Liver (tissue), 9 donors: ENCODE data around the gene CACNG4. TPM values are rescaled to one million over a fixed set of nuclear protein-coding genes. Genes with fewer than 3 reads are reported as not detected.

Source experiments
- DNase-seq: peaks from one replicate; pipeline ENCODE4 v3.0.0-alpha.2; 2017; ENCODE audit warnings: low spot score
- H3K27ac ChIP-seq, 2 donors: one replicate each; pipeline ENCODE4 v1.7.0; 2013; ENCODE audit warnings: inconsistent platforms in 2 of 2, low read length in 2 of 2, control low read depth in 1 of 2, low read depth in 1 of 2, mild to moderate bottlenecking in 1 of 2
- H3K27me3 ChIP-seq, 4 donors: one replicate each; pipeline versions ENCODE4 v1.6.1 to v1.7.0; 2013; ENCODE audit warnings: low read length in 3 of 4, inconsistent platforms in 1 of 4, mild to moderate bottlenecking in 1 of 4, moderate library complexity in 1 of 4; ENCODE audit not compliant: control insufficient read depth in 4 of 4, insufficient read depth in 4 of 4
- H3K36me3 ChIP-seq, 4 donors: one replicate each; pipeline versions ENCODE4 v1.6.1 to v1.7.0; 2013; ENCODE audit warnings: low read length in 3 of 4, mild to moderate bottlenecking in 3 of 4, low read depth in 1 of 4, moderate library complexity in 1 of 4; ENCODE audit not compliant: control insufficient read depth in 4 of 4, insufficient read depth in 3 of 4
- H3K4me1 ChIP-seq, 4 donors: one replicate each; pipeline versions ENCODE4 v1.6.1 to v1.7.0; 2013; ENCODE audit warnings: low read length in 3 of 4, mild to moderate bottlenecking in 3 of 4, moderate library complexity in 1 of 4; ENCODE audit not compliant: control insufficient read depth in 4 of 4, insufficient read depth in 4 of 4
- H3K4me3 ChIP-seq, 3 donors: one replicate each; pipeline versions ENCODE4 v1.6.1 to v1.7.0; 2013; ENCODE audit warnings: low read length in 3 of 3, control low read depth in 1 of 3, low read depth in 1 of 3, mild to moderate bottlenecking in 1 of 3
- H3K9ac ChIP-seq, 2 donors: one replicate each; pipeline ENCODE4 v1.7.0; 2013; ENCODE audit warnings: low read length in 2 of 2, mild to moderate bottlenecking in 2 of 2, moderate library complexity in 2 of 2, control low read depth in 1 of 2, low read depth in 1 of 2
- H3K9me3 ChIP-seq, 4 donors: one replicate each; pipeline versions ENCODE4 v1.6.1 to v1.7.0; 2013; ENCODE audit warnings: low read length in 3 of 4; ENCODE audit not compliant: control insufficient read depth in 4 of 4
- ATF3 ChIP-seq: IDR thresholded peaks from 2 replicates; pipeline ENCODE4 v1.6.1; 2016; ENCODE audit warnings: antibody characterized with exemption
- CTCF ChIP-seq: fragments of 150-350 bp; IDR thresholded peaks from 2 replicates; pipeline ENCODE4 v1.5.1; 2017; ENCODE audit warnings: improper control_type of control experiment, low read depth, low read length; ENCODE audit not compliant: missing input control
- EGR1 ChIP-seq, 2 donors: IDR thresholded peaks; 2 replicates each; pipeline ENCODE4 v1.6.1; 2016 to 2018; ENCODE audit warnings: antibody characterized with exemption in 2 of 2, low read depth in 2 of 2
- FOXA1 ChIP-seq: IDR thresholded peaks from 2 replicates; pipeline ENCODE4 v1.6.1; 2016; ENCODE audit warnings: antibody characterized with exemption
- FOXA2 ChIP-seq: IDR thresholded peaks from 2 replicates; pipeline ENCODE4 v1.6.1; 2016; ENCODE audit warnings: antibody characterized with exemption
- GABPA ChIP-seq, 2 donors: IDR thresholded peaks in 1 of 2; conservative IDR thresholded peaks in 1 of 2; 2 replicates each; pipeline ENCODE4 v1.6.1; 2016; ENCODE audit warnings: antibody characterized with exemption in 2 of 2, mild to moderate bottlenecking in 1 of 2, moderate library complexity in 1 of 2
- HNF4A ChIP-seq, 2 donors: conservative IDR thresholded peaks; 2 replicates each; pipeline ENCODE4 v1.6.1; 2016; ENCODE audit warnings: antibody characterized with exemption in 2 of 2, mild to moderate bottlenecking in 2 of 2
- HNF4G ChIP-seq: IDR thresholded peaks from 2 replicates; pipeline ENCODE4 v1.6.1; 2016; ENCODE audit warnings: antibody characterized with exemption
- JUND ChIP-seq, 2 donors: IDR thresholded peaks; 2 replicates each; pipeline ENCODE4 v1.6.1; 2016; ENCODE audit warnings: antibody characterized with exemption in 2 of 2
- NR2F2 ChIP-seq: IDR thresholded peaks from 2 replicates; pipeline ENCODE4 v1.6.1; 2016; ENCODE audit warnings: antibody characterized with exemption
- RAD21 ChIP-seq, 2 donors: IDR thresholded peaks; 2 replicates each; pipeline ENCODE4 v1.6.1; 2016; ENCODE audit warnings: antibody characterized with exemption in 2 of 2, mild to moderate bottlenecking in 2 of 2
- REST ChIP-seq: IDR thresholded peaks from 2 replicates; pipeline ENCODE4 v1.6.1; 2016; ENCODE audit warnings: antibody characterized with exemption, mild to moderate bottlenecking
- RXRA ChIP-seq, 2 donors: IDR thresholded peaks; 2 replicates each; pipeline ENCODE4 v1.6.1; 2017 to 2018; ENCODE audit warnings: antibody characterized with exemption in 2 of 2, mild to moderate bottlenecking in 1 of 2
- TAF1 ChIP-seq: conservative IDR thresholded peaks from 2 replicates; pipeline ENCODE4 v1.6.1; 2016; ENCODE audit warnings: antibody characterized with exemption, mild to moderate bottlenecking
- YY1 ChIP-seq: IDR thresholded peaks from 2 replicates; pipeline ENCODE4 v1.6.1; 2016; ENCODE audit warnings: antibody characterized with exemption, mild to moderate bottlenecking
- ZBTB33 ChIP-seq: IDR thresholded peaks from 2 replicates; pipeline ENCODE4 v1.6.1; 2016; ENCODE audit warnings: antibody characterized with exemption
- WGBS: extraction: QIAGEN DNeasy Blood & Tissue Kit; methylation state at CpG from one replicate; pipeline ENCODE4 v1.1.7; 2013; 5-methylcytosine and 5-hydroxymethylcytosine counted together
- polyA plus RNA-seq, 2 donors: library from polyadenylated mRNA; stranded (reverse) in 1 of 2; unstranded in 1 of 2; fragments of 200-250 nt in 1 of 2; fragments of >200 nt in 1 of 2; fragmentation: Nextera tagmentation in 1 of 2; extraction: Ambion mirVana in 1 of 2; gene quantifications; one replicate each; pipeline versions ENCODE4 v1.2.1 to v1.2.3, GENCODE V29; 2013 to 2015
- total RNA-seq, 2 donors: library from RNA; depleted of rRNA; stranded (reverse); fragments of >200 nt; gene quantifications; one replicate each; pipeline ENCODE4 v1.2.3, GENCODE V29; 2014
- donor health status: healthy.
- donor health status: healthy.
- donor health status: healthy.
- donor health status: healthy.
- donor health status: healthy.

CACNG4 gene
- total and polyA plus RNA-seq, 4 donors = 0.02 to 0.09 (median 0.08) TPM; not detected in 1

- Histone ChIP-seq H3K4me3 (no peak overlapping the region), H3K9ac (no peak overlapping the region), H3K36me3 (no peaks in the 10 kb centered on the region), H3K27me3 (no peaks in the 10 kb centered on the region), H3K27ac (no peak overlapping the region), H3K4me1 (no peaks in the 10 kb centered on the region), H3K9me3 (peaks cover 0 to 9% (median 3%) of the 10 kb centered on the region in 4 donors)
- DNase-seq = no peak
- WGBS = 94% methylated on average over 9 of the region's 9 CpGs
- no peak for TF ChIP-seq TAF1
- TF ChIP-seq YY1 = no peak
These were observed 88.4 kb downstream of the CACNG4 start for GRCh38 chr17:67052720-67053437.

GRCh38 chr17:67053438-67054000 is 89.0 kb downstream of the CACNG4 start:
- Histone ChIP-seq H3K27me3 (no peaks in the 10 kb centered on the region), H3K27ac (no peak overlapping the region), H3K9me3 (peaks cover 0 to 9% (median 3%) of the 10 kb centered on the region in 4 donors), H3K4me3 (no peak overlapping the region), H3K36me3 (no peaks in the 10 kb centered on the region), H3K9ac (no peak overlapping the region), H3K4me1 (no peaks in the 10 kb centered on the region)
- WGBS = 90% methylated on average over 9 of the region's 9 CpGs
- TF ChIP-seq TAF1 (no peak), JUND (IDR thresholded peaks at IDR 0.05) (no peak), NR2F2 (no peak), YY1 (no peak), FOXA1 (no peak), ZBTB33 (no peak), FOXA2 (no peak)
- DNase-seq = no peak

GRCh38 chr17:67054011-67054591 is 89.6 kb downstream of the CACNG4 start:
- Histone ChIP-seq H3K4me3 (no peak overlapping the region), H3K27ac (no peak overlapping the region), H3K36me3 (no peaks in the 10 kb centered on the region), H3K9ac (no peak overlapping the region), H3K27me3 (no peaks in the 10 kb centered on the region), H3K4me1 (no peaks in the 10 kb centered on the region), H3K9me3 (peaks cover 0 to 6% (median 2%) of the 10 kb centered on the region in 4 donors)
- DNase-seq = no peak
- 92% methylated on average over 19 of the region's 19 CpGs for WGBS
- TF ChIP-seq FOXA1 = no peak
- TF ChIP-seq REST = no peak
- no peak for TF ChIP-seq HNF4A (conservative IDR thresholded peaks at IDR 0.05)
- no peak for TF ChIP-seq TAF1
- no peak for TF ChIP-seq CTCF
- no peak for TF ChIP-seq RAD21 (IDR thresholded peaks at IDR 0.05)
- TF ChIP-seq EGR1 (IDR thresholded peaks at IDR 0.05; ENCODE audit: low read depth in 2 of 2) = no peak
- no peak for TF ChIP-seq ATF3
- no peak for TF ChIP-seq RXRA (IDR thresholded peaks at IDR 0.05)
- TF ChIP-seq YY1 = no peak
- no peak for TF ChIP-seq GABPA (IDR thresholded peaks at IDR 0.05 in 1 of 2, conservative IDR thresholded peaks at IDR 0.05 in 1 of 2)
- TF ChIP-seq NR2F2 = no peak
- TF ChIP-seq HNF4G = no peak
- TF ChIP-seq FOXA2 = no peak
- no peak for TF ChIP-seq JUND (IDR thresholded peaks at IDR 0.05)
